Measurements from ENCODE around the gene SNRNP40. TPM values are rescaled to one million over a fixed set of nuclear protein-coding genes. Genes with fewer than 3 reads are reported as not detected.

Gene SNRNP40
- total RNA-seq, 1 experiment from 2014 or later: 103 TPM

- Mint-ChIP-seq H3K27ac (peak overlapping the region; percentile 59; the same call in 1 of the 2 replicates), H3K27me3 (ENCODE audit: low read depth) (no peaks in the 10 kb centered on the region), H3K36me3 (no peaks in the 10 kb centered on the region), H3K4me1 (peaks cover 24% of the 10 kb centered on the region), H3K9me3 (no peaks in the 10 kb centered on the region), H3K4me3 (no peak overlapping the region)
- TF ChIP-seq NFE2L1 (CRISPR knock-in tag; IDR thresholded peaks at IDR 0.05) (no peak), TCF7 (CRISPR knock-in tag; IDR thresholded peaks at IDR 0.05; ENCODE audit: low read depth) (no peak), MYBL2 (CRISPR knock-in tag; IDR thresholded peaks at IDR 0.05) (no peak), ARID4B (CRISPR knock-in tag; IDR thresholded peaks at IDR 0.05; ENCODE audit: borderline replicate concordance) (no peak), CDX4 (CRISPR knock-in tag; IDR thresholded peaks at IDR 0.05; ENCODE audit: borderline replicate concordance) (no peak), ESRRA (CRISPR knock-in tag; IDR thresholded peaks at IDR 0.05; ENCODE audit: borderline replicate concordance) (no peak), ZNF512 (CRISPR knock-in tag; IDR thresholded peaks at IDR 0.05; ENCODE audit: borderline replicate concordance) (no peak), AR (CRISPR knock-in tag; IDR thresholded peaks at IDR 0.05) (no peak), ZBTB43 (CRISPR knock-in tag; IDR thresholded peaks at IDR 0.05) (no peak), USF1 (CRISPR knock-in tag; IDR thresholded peaks at IDR 0.05) (no peak)
- POLR2A ChIA-PET: interaction anchor here (0.8 kb wide), 1 partner anchor 20 kb away, joined by 3 read pairs; no protein-coding TSS in a partner anchor
- DNase-seq (ENCODE audit: low spot score) (peak; percentile 44), ATAC-seq (peak; percentile 55)
- CTCF ChIA-PET: interaction anchor here (0.5 to 6.3 kb wide), 6 partner anchors 15 to 48 kb away, joined by 3 to 59 read pairs (median 4); no protein-coding TSS in a partner anchor
These were observed 80.6 kb downstream of the SNRNP40 start for GRCh38 chr1:31216016-31216415.

- no peak overlapping the region for H3K27ac Mint-ChIP-seq
These were observed 81.5 kb downstream of the SNRNP40 start for GRCh38 chr1:31215065-31215570.

More at GRCh38 chr1:31215065-31215570, 81.5 kb downstream of the SNRNP40 start:
- Mint-ChIP-seq H3K4me3 (no peak overlapping the region), H3K27me3 (ENCODE audit: low read depth) (no peaks in the 10 kb centered on the region), H3K9me3 (no peaks in the 10 kb centered on the region), H3K4me1 (peaks cover 20% of the 10 kb centered on the region), H3K36me3 (no peaks in the 10 kb centered on the region)
- no peak for DNase-seq (ENCODE audit: low spot score)
- POLR2A ChIA-PET: no interaction called here
- TF ChIP-seq ARID4B (CRISPR knock-in tag; IDR thresholded peaks at IDR 0.05; ENCODE audit: borderline replicate concordance) (no peak), TEAD4 (CRISPR knock-in tag; IDR thresholded peaks at IDR 0.05) (no peak), TEAD1 (CRISPR knock-in tag; IDR thresholded peaks at IDR 0.05) (no peak)
- CTCF ChIA-PET: interaction anchor here (1.0 to 6.3 kb wide), 3 partner anchors 30 to 33 kb away, joined by 4 to 59 read pairs (median 9); no protein-coding TSS in a partner anchor
- ATAC-seq: no peak; the same call in 1 of the 2 replicates

Measured in WTC11 (cell line).